B cell (primary cell): ENCODE results near the gene ZNF585A. TPM values are rescaled to one million over a fixed set of nuclear protein-coding genes. Genes with fewer than 3 reads are reported as not detected.

Experiments used
- ATAC-seq: fragments of 200-7000 bp; cut with Tn5 transposase; one replicate; pipeline ENCODE4 v1.10.0; 2021; ENCODE audit warnings: low read depth, mild to moderate bottlenecking, moderate number of reproducible peaks, moderate library complexity
- CTCF ChIA-PET: fragments of 350-600 bp; sonication (Branson Sonifier 250); formaldehyde crosslinking; loops from one replicate; lab custom pipeline; 2021; ENCODE audit warnings: antibody characterized with exemption, inconsistent platforms; lab: Charles Lee
- POLR2A ChIA-PET: fragments of 350-600 bp; sonication (Branson Sonifier 250); formaldehyde crosslinking; loops from one replicate; lab custom pipeline; 2021; ENCODE audit warnings: antibody characterized with exemption; lab: Charles Lee
- DNase-seq: peaks from one replicate; pipeline ENCODE4 v3.0.0; 2013
- H2AFZ ChIP-seq: 2 replicates; pipeline ENCODE4 v1.6.1; 2012; ENCODE audit warnings: mild to moderate bottlenecking, low read depth, low read length; ENCODE audit not compliant: insufficient read depth, poor library complexity, severe bottlenecking
- H3K27ac ChIP-seq, 2 donors: 1 replicate in 1 of 2; 2 replicates in 1 of 2; pipeline ENCODE4 v1.5.1; 2012 to 2013; ENCODE audit warnings: low read length in 2 of 2, mild to moderate bottlenecking in 2 of 2, moderate library complexity in 1 of 2
- H3K27me3 ChIP-seq, 4 experiments: fragments of 200-600 bp in 1 of 4; sonication (generic) in 1 of 4; replicated peaks in 1 of 4; 1 replicate in 2 of 4; 2 replicates in 2 of 4; pipeline versions ENCODE4 v1.6.1 to v1.7.0; 2013 to 2016; ENCODE audit warnings: low read length in 3 of 4, mild to moderate bottlenecking in 2 of 4, mixed read lengths in 1 of 4, moderate library complexity in 1 of 4; ENCODE audit not compliant: insufficient read depth in 4 of 4, control insufficient read depth in 3 of 4; ENCODE audit errors: control extremely low read depth in 1 of 4
- H3K36me3 ChIP-seq, 2 experiments: replicated peaks in 1 of 2; 1 replicate in 1 of 2; 2 replicates in 1 of 2; pipeline versions ENCODE4 v1.6.1 to v1.7.1; 2013; ENCODE audit warnings: low read length in 1 of 2; ENCODE audit not compliant: insufficient read depth in 2 of 2, control insufficient read depth in 1 of 2; ENCODE audit errors: control extremely low read depth in 1 of 2, extremely low read depth in 1 of 2
- H3K4me1 ChIP-seq, 2 donors: fragments of 200-600 bp in 1 of 2; sonication (generic) in 1 of 2; 1 replicate in 1 of 2; 2 replicates in 1 of 2; pipeline versions ENCODE4 v1.5.1 to v1.6.1; 2013 to 2017; ENCODE audit warnings: low read length in 2 of 2; ENCODE audit not compliant: control insufficient read depth in 2 of 2, insufficient read depth in 2 of 2
- H3K4me2 ChIP-seq: replicated peaks from 2 replicates; pipeline ENCODE3; 2012; ENCODE audit warnings: mild to moderate bottlenecking, low read depth, low read length; ENCODE audit not compliant: poor library complexity, severe bottlenecking
- H3K4me3 ChIP-seq, 5 experiments: fragments of 200-600 bp in 1 of 5; sonication (generic) in 1 of 5; 1 replicate in 3 of 5; 2 replicates in 2 of 5; pipeline versions ENCODE4 v1.5.1 to v1.7.0; 2011 to 2016; ENCODE audit warnings: low read length in 4 of 5, mild to moderate bottlenecking in 4 of 5, low read depth in 2 of 5, control low read depth in 1 of 5, moderate library complexity in 1 of 5; ENCODE audit not compliant: insufficient read depth in 1 of 5; ENCODE audit errors: control extremely low read depth in 1 of 5, extremely low read depth in 1 of 5
- H3K79me2 ChIP-seq: fragments of 200-600 bp; sonication (generic); one replicate; pipeline ENCODE4 v1.6.0; 2016; ENCODE audit warnings: low read length; ENCODE audit not compliant: control insufficient read depth, insufficient read depth
- H3K9ac ChIP-seq: fragments of 200-600 bp; sonication (generic); 2 replicates; pipeline ENCODE4 v1.6.1; 2017; ENCODE audit warnings: mild to moderate bottlenecking, low read length, moderate library complexity
- H3K9me3 ChIP-seq, 3 donors: one replicate each; pipeline versions ENCODE4 v1.6.1 to v1.7.1; 2013; ENCODE audit warnings: low read length in 2 of 3; ENCODE audit not compliant: control insufficient read depth in 2 of 3, insufficient read depth in 1 of 3; ENCODE audit errors: control extremely low read depth in 1 of 3
- H4K20me1 ChIP-seq: 2 replicates; pipeline ENCODE4 v1.6.0; 2012; ENCODE audit warnings: mild to moderate bottlenecking, low read length; ENCODE audit not compliant: insufficient read depth, control insufficient read depth, poor library complexity, severe bottlenecking
- H3K27ac Mint-ChIP-seq: one replicate; pipeline ENCODE4 v1.8.0; 2021; ENCODE audit warnings: mixed read lengths
- H3K27me3 Mint-ChIP-seq: one replicate; pipeline ENCODE4 v1.8.0; 2021; ENCODE audit warnings: mixed read lengths
- H3K4me1 Mint-ChIP-seq: one replicate; pipeline ENCODE4 v1.8.0; 2021; ENCODE audit warnings: mixed read lengths
- H3K4me3 Mint-ChIP-seq: one replicate; pipeline ENCODE4 v1.8.0; 2021; ENCODE audit warnings: mixed read lengths
- H3K9me3 Mint-ChIP-seq: one replicate; pipeline ENCODE4 v1.8.0; 2022; ENCODE audit warnings: mixed read lengths; ENCODE audit not compliant: insufficient read depth
- CTCF ChIP-seq: fragments of 200-600 bp; IDR thresholded peaks from one replicate; pipeline ENCODE4 v1.8.0; 2022; ENCODE audit warnings: antibody characterized with exemption, mild to moderate bottlenecking
- EZH2 ChIP-seq: IDR thresholded peaks from 2 replicates; pipeline ENCODE4 v1.6.1; 2012; ENCODE audit warnings: borderline replicate concordance, low read depth, mild to moderate bottlenecking, moderate library complexity, low read length; ENCODE audit not compliant: insufficient read depth, poor library complexity, severe bottlenecking
- WGBS: methylation state at CpG from one replicate; pipeline ENCODE4 v1.1.5; 2013; ENCODE audit warnings: missing lambda C conversion rate; ENCODE audit not compliant: insufficient coverage; 5-methylcytosine and 5-hydroxymethylcytosine counted together
- intact Hi-C: fragments of 100-400 bp; cut with micrococcal nuclease; formaldehyde crosslinking; loops from one replicate; pipeline ENCODE4 v1.10.0; 2022
- polyA plus RNA-seq: library from polyadenylated mRNA; depleted of rRNA; stranded (reverse); fragments of >200 nt; gene quantifications from 2 replicates; pipeline ENCODE4 v1.2.3, GENCODE V29; 2012
- total RNA-seq, 2 donors: library from RNA; stranded (reverse); fragments of 120-200 nt in 1 of 2; gene quantifications; 1 replicate in 1 of 2; 2 replicates in 1 of 2; pipeline versions ENCODE4 v1.2.3 to v1.2.4, GENCODE V29; 2013 to 2022

ZNF585A gene
- total and polyA plus RNA-seq, 2 donors (not counting 1 experiment from before 2014, with no cell fraction given), result 15.2 to 20.0 TPM

DNA sequence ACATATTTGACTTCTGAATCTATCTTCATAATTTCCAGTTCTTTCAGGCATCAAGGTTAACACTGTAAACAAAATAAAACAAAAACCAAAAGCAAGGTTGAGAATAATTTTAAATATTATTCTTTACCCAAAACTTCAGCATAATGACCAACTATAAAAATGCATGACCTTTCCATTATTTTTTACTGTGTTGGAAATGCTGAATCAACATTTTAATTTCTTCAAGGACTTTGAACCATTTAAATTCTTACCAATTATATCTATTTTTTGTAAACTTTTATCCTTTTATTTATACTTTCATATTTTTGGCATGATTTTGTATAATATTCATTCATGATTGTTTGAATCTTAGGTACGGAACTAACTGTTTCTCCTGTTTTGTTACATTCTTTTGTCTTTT is 6.9 kb downstream of the ZNF585A start:
- WGBS, result no CpG with 5 or more reads among the region's 1 CpG
- ChIA-PET CTCF (no interaction called here), POLR2A (no interaction called here)
- peaks cover 17% of the 10 kb centered on the region for H3K9me3 Mint-ChIP-seq
- TF ChIP-seq EZH2 (no peak), CTCF (no peak)
- no peak for ATAC-seq
- no peaks in the 10 kb centered on the region for H3K27me3 Mint-ChIP-seq
- Histone ChIP-seq H2AFZ (no peak overlapping the region), H3K79me2 (peaks cover 20% of the 10 kb centered on the region), H3K4me3 (no peak overlapping the region), H3K9me3 (peaks cover 11 to 55% (median 18%) of the 10 kb centered on the region in 3 donors), H3K27me3 (no peaks in the 10 kb centered on the region), H3K27ac (no peak overlapping the region), H4K20me1 (no peaks in the 10 kb centered on the region), H3K9ac (no peak overlapping the region), H3K4me1 (no peaks in the 10 kb centered on the region), H3K4me2 (no peak overlapping the region), H3K36me3 (peaks cover 28 to 38% of the 10 kb centered on the region in 2 experiments)
- intact Hi-C loops, result no loop called here
- DNase-seq, result no peak
- no peak overlapping the region for H3K4me3 Mint-ChIP-seq
- no peak overlapping the region for H3K27ac Mint-ChIP-seq
- peaks cover 2% of the 10 kb centered on the region for H3K4me1 Mint-ChIP-seq

GRCh38 chr19:37160153-37160552 is 12.3 kb downstream of the ZNF585A start:
- Mint-ChIP-seq H3K4me1 (no peaks in the 10 kb centered on the region), H3K4me3 (no peak overlapping the region), H3K9me3 (peaks cover 21% of the 10 kb centered on the region), H3K27me3 (no peaks in the 10 kb centered on the region), H3K27ac (no peak overlapping the region)
- Histone ChIP-seq H3K36me3 (peaks cover 22 to 24% of the 10 kb centered on the region in 2 experiments), H3K9me3 (peaks cover 12 to 57% (median 52%) of the 10 kb centered on the region in 3 donors), H3K27ac (no peak overlapping the region), H3K27me3 (no peaks in the 10 kb centered on the region), H3K9ac (no peak overlapping the region), H3K4me3 (no peak overlapping the region), H4K20me1 (no peaks in the 10 kb centered on the region), H3K4me2 (no peak overlapping the region), H3K4me1 (no peaks in the 10 kb centered on the region), H3K79me2 (peaks cover 26% of the 10 kb centered on the region), H2AFZ (no peak overlapping the region)
- no peak for TF ChIP-seq EZH2
- POLR2A ChIA-PET, result no interaction called here
- ATAC-seq, result no peak
- CTCF ChIA-PET, result no interaction called here
- WGBS, result no CpG with 5 or more reads among the region's 1 CpG
- no peak for DNase-seq
- intact Hi-C loops, result no loop called here
